Progenitor cell of endocrine pancreas (in vitro differentiated cells): ENCODE results near the gene CIC. TPM values are rescaled to one million over a fixed set of nuclear protein-coding genes. Genes with fewer than 3 reads are reported as not detected.
A peak's percentile ranks its signal among the peaks of the same experiment; 100 is the strongest.

Experiments used
- DNase-seq: peaks from one replicate; pipeline ENCODE4 v3.0.0; 2021; ENCODE audit warnings: low spot score; ENCODE audit not compliant: unreplicated experiment
- H3K27ac Mint-ChIP-seq: 2 replicates; pipeline ENCODE4 v1.8.0; 2021; ENCODE audit warnings: mild to moderate bottlenecking, moderate library complexity, mixed read lengths
- H3K27me3 Mint-ChIP-seq: 2 replicates; pipeline ENCODE4 v1.8.0; 2021; ENCODE audit warnings: mixed read lengths
- H3K36me3 Mint-ChIP-seq: 2 replicates; pipeline ENCODE4 v1.8.0; 2022; ENCODE audit warnings: mixed read lengths; ENCODE audit not compliant: insufficient read depth
- H3K4me1 Mint-ChIP-seq: 2 replicates; pipeline ENCODE4 v1.8.0; 2021; ENCODE audit warnings: low read depth, mixed read lengths
- H3K4me3 Mint-ChIP-seq: 2 replicates; pipeline ENCODE4 v1.8.0; 2021; ENCODE audit warnings: low read depth, mild to moderate bottlenecking, moderate library complexity, mixed read lengths
- H3K9me3 Mint-ChIP-seq: 2 replicates; pipeline ENCODE4 v1.8.0; 2021; ENCODE audit warnings: low read depth, mixed read lengths
- total RNA-seq: library from RNA; stranded (reverse); gene quantifications from 2 replicates; pipeline ENCODE4 v1.2.1, GENCODE V29; 2021
- TF ChIP-seq, protein P1 (sequence below): fragments of 200-600 bp; sonication (generic); IDR thresholded peaks from one replicate; pipeline ENCODE4 v1.5.0; 2021; ENCODE audit warnings: antibody characterized with exemption, mild to moderate bottlenecking; ENCODE audit not compliant: unreplicated experiment

Gene CIC
- total RNA-seq, 1 donor from 2014 or later: 86.0 TPM

DNA sequence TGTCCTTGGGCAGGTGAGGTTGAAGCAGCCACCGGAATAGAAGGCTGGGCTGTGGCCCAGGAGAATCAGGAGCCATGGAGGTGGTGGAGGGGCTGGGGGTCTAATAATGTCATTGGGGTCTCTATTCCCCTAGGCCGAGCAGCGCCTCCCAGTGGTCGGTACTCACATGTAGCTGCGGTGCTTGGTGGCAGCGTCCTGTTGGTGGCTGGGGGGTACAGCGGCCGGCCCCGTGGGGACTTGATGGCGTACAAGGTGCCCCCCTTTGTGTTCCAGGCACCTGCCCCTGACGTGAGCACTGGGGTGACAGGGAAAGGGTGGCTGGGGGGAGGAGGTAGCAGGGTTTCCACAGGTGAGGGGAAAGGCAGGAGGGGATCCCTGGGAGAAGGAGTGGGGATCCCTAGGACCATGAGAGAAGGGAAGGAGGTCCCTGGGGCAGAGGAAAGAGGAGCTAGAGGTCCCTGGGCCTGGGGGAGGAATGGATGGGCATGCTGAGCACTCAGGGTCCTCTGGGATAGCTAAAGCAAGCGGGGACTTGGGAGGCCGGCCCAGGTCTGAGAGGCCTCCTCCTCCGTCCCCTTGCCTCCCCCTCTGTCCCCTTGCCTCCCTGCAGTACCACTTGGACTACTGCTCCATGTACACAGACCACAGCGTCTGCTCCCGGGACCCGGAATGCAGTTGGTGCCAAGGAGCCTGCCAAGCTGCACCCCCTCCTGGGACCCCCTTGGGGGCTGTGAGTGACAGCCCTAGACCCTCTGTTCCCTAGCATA lies 74.5 kb downstream of the CIC start:
- no peak for DNase-seq
- Mint-ChIP-seq H3K36me3 (peaks cover 18% of the 10 kb centered on the region), H3K4me3 (no peak overlapping the region), H3K9me3 (no peaks in the 10 kb centered on the region), H3K27me3 (no peaks in the 10 kb centered on the region), H3K4me1 (no peaks in the 10 kb centered on the region), H3K27ac (no peak overlapping the region)
- TF ChIP-seq, protein P1, sequence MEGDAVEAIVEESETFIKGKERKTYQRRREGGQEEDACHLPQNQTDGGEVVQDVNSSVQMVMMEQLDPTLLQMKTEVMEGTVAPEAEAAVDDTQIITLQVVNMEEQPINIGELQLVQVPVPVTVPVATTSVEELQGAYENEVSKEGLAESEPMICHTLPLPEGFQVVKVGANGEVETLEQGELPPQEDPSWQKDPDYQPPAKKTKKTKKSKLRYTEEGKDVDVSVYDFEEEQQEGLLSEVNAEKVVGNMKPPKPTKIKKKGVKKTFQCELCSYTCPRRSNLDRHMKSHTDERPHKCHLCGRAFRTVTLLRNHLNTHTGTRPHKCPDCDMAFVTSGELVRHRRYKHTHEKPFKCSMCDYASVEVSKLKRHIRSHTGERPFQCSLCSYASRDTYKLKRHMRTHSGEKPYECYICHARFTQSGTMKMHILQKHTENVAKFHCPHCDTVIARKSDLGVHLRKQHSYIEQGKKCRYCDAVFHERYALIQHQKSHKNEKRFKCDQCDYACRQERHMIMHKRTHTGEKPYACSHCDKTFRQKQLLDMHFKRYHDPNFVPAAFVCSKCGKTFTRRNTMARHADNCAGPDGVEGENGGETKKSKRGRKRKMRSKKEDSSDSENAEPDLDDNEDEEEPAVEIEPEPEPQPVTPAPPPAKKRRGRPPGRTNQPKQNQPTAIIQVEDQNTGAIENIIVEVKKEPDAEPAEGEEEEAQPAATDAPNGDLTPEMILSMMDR: peak; percentile 20

GRCh38 chr19:42344336-42344893 lies 75.4 kb downstream of the CIC start:
- TF ChIP-seq, protein P1: no peak
- no peaks in the 10 kb centered on the region for H3K27me3 Mint-ChIP-seq
- H3K36me3 Mint-ChIP-seq: peaks cover 15% of the 10 kb centered on the region
- DNase-seq: no peak
- H3K27ac Mint-ChIP-seq: no peak overlapping the region
- H3K4me1 Mint-ChIP-seq: no peaks in the 10 kb centered on the region
- no peak overlapping the region for H3K4me3 Mint-ChIP-seq
- no peaks in the 10 kb centered on the region for H3K9me3 Mint-ChIP-seq

Other genes with a start within 250 kb of the CIC start
- 10.7 and 11.6 TPM in 2 replicates for gene GRIK5, start 199.0 kb upstream of the CIC start, total RNA-seq
- 19.3 and 22.5 TPM in 2 replicates for gene ZNF574, start 193.1 kb upstream of the CIC start, total RNA-seq
- 0.89 and 1.6 TPM in 2 replicates for gene POU2F2, start 136.8 kb upstream of the CIC start, total RNA-seq
- 35.7 and 38.3 TPM in 2 replicates for gene DEDD2, start 51.6 kb upstream of the CIC start, total RNA-seq
- gene ZNF526, start 48.9 kb upstream of the CIC start, total RNA-seq: 17.6 and 21.1 TPM in 2 replicates
- 53.0 and 54.7 TPM in 2 replicates for gene GSK3A, start 26.6 kb upstream of the CIC start, total RNA-seq
- 106 and 111 TPM in 2 replicates for gene ERF, start 14.1 kb upstream of the CIC start, total RNA-seq
- gene PRR19, start 32.9 kb downstream of the CIC start, total RNA-seq: 3.2 and 3.4 TPM in 2 replicates
- gene PAFAH1B3, start 33.4 kb downstream of the CIC start, total RNA-seq: 144 and 157 TPM in 2 replicates
- 1.9 and 2.0 TPM in 2 replicates for gene TMEM145, start 44.1 kb downstream of the CIC start, total RNA-seq
- 51.9 and 61.7 TPM in 2 replicates for gene MEGF8, start 56.4 kb downstream of the CIC start, total RNA-seq
- 2.8 and 2.9 TPM in 2 replicates for gene CNFN, start 121.0 kb downstream of the CIC start, total RNA-seq
- gene LIPE, start 158.1 kb downstream of the CIC start, total RNA-seq: 12.8 and 13.4 TPM in 2 replicates
- gene CXCL17, start 173.7 kb downstream of the CIC start, total RNA-seq: 0.48 and 0.64 TPM in 2 replicates